ENCODE results near the gene PFKM. TPM values are rescaled to one million over a fixed set of nuclear protein-coding genes. Genes with fewer than 3 reads are reported as not detected.

PFKM gene
- total and polyA plus RNA-seq, 11 donors, result 160 to 901 (median 474) TPM

- Histone ChIP-seq H3K36me3 (no peaks in the 10 kb centered on the region), H3K9me3 (no peaks in the 10 kb centered on the region), H3K27ac (peak overlapping the region in 1 of 12 donors; percentile 47), H3K27me3 (peaks cover 17 to 67% (median 40%) of the 10 kb centered on the region in 9 donors), H3K4me3 (no peak overlapping the region), H3K4me1 (peaks cover 0 to 28% (median 16%) of the 10 kb centered on the region in 12 donors)
- TF ChIP-seq CTCF (IDR thresholded peaks at IDR 0.05) (no peak), POLR2A (IDR thresholded peaks at IDR 0.05) (no peak)
- ATAC-seq, result no peak
- 74 to 91% (median 84%) methylated on average over 1 of the region's 1 CpG for WGBS, 4 donors
- intact Hi-C loops (cut with DNase I), result loop anchor here in 4 of 10 donors (5.0 to 10.0 kb wide), 4 partner anchors 218 to 444 kb away; partner anchors contain the start of gene TMEM106C (in 1 of the 4)
- no peak for DNase-seq
Observed at GRCh38 chr12:48180424-48180823, 61.3 kb downstream of the PFKM start.

GRCh38 chr12:48180857-48181495, 61.8 kb downstream of the PFKM start:
- WGBS, 4 donors, result 82 to 87% (median 86%) methylated on average over 2 of the region's 2 CpGs
- TF ChIP-seq POLR2A (IDR thresholded peaks at IDR 0.05), result no peak
- no peak for TF ChIP-seq CTCF (IDR thresholded peaks at IDR 0.05)
- peak in 2 of 4 donors; percentile 6 to 18 for ATAC-seq
- Histone ChIP-seq H3K36me3 (no peaks in the 10 kb centered on the region), H3K27ac (peak overlapping the region in 2 of 12 donors; percentile 47 to 54), H3K4me3 (no peak overlapping the region), H3K4me1 (peaks cover 0 to 28% (median 16%) of the 10 kb centered on the region in 12 donors), H3K27me3 (peaks cover 17 to 66% (median 40%) of the 10 kb centered on the region in 9 donors), H3K9me3 (no peaks in the 10 kb centered on the region)
- intact Hi-C loops (cut with DNase I), result loop anchor here in 4 of 10 donors (5.0 to 10.0 kb wide), 4 partner anchors 219 to 444 kb away; partner anchors contain the start of gene TMEM106C (in 1 of the 4)
- DNase-seq, result no peak

- Histone ChIP-seq H3K27ac (peak overlapping the region in 9 of 12 donors; percentile 1 to 72 (median 54)), H3K9me3 (no peaks in the 10 kb centered on the region), H3K36me3 (no peaks in the 10 kb centered on the region), H3K4me3 (peak overlapping the region; percentile 49 to 89 (median 70)), H3K27me3 (peaks cover 17 to 61% (median 38%) of the 10 kb centered on the region in 9 donors), H3K4me1 (peaks cover 0 to 28% (median 16%) of the 10 kb centered on the region in 12 donors)
- 9 to 14% (median 11%) methylated on average over 5 to 7 of the region's 7 CpGs for WGBS, 4 donors
- TF ChIP-seq POLR2A (IDR thresholded peaks at IDR 0.05), result no peak
- TF ChIP-seq CTCF (IDR thresholded peaks at IDR 0.05), result no peak
- no peak for DNase-seq
- intact Hi-C loops (cut with DNase I), result loop anchor here in 5 of 10 donors (2.0 to 10.0 kb wide), 5 partner anchors 24 to 442 kb away; partner anchors contain the start of gene TMEM106C (in 1 of the 5)
- no peak for ATAC-seq
Observed at GRCh38 chr12:48182631-48183030, 63.5 kb downstream of the PFKM start.
